ENCODE measurements around the gene ADARB2. TPM values are rescaled to one million over a fixed set of nuclear protein-coding genes. Genes with fewer than 3 reads are reported as not detected.

The ADARB2 gene
- total and polyA plus RNA-seq, 2 experiments from 2014 or later: 0.13 to 0.48 TPM

GRCh38 chr10:1595726-1596125 lies 141.6 kb downstream of the ADARB2 start:
- WGBS (ENCODE audit: low lambda C conversion rate, missing lambda C conversion rate): 84% methylated on average over 5 of the region's 5 CpGs
- no peak overlapping the region for H3K4me3 ChIP-seq
- no peak overlapping the region for H3K27ac ChIP-seq
- no peak overlapping the region for H3K4me2 ChIP-seq
- no peak overlapping the region for H2AFZ ChIP-seq
- TF ChIP-seq, protein P1, sequence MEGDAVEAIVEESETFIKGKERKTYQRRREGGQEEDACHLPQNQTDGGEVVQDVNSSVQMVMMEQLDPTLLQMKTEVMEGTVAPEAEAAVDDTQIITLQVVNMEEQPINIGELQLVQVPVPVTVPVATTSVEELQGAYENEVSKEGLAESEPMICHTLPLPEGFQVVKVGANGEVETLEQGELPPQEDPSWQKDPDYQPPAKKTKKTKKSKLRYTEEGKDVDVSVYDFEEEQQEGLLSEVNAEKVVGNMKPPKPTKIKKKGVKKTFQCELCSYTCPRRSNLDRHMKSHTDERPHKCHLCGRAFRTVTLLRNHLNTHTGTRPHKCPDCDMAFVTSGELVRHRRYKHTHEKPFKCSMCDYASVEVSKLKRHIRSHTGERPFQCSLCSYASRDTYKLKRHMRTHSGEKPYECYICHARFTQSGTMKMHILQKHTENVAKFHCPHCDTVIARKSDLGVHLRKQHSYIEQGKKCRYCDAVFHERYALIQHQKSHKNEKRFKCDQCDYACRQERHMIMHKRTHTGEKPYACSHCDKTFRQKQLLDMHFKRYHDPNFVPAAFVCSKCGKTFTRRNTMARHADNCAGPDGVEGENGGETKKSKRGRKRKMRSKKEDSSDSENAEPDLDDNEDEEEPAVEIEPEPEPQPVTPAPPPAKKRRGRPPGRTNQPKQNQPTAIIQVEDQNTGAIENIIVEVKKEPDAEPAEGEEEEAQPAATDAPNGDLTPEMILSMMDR (IDR thresholded peaks at IDR 0.05; ENCODE audit: poor library complexity): no peak
- TF ChIP-seq EZH2phosphoT487 (IDR thresholded peaks at IDR 0.05; ENCODE audit: low read depth, severe bottlenecking, unreplicated experiment) (no peak), EZH2 (IDR thresholded peaks at IDR 0.05; ENCODE audit: borderline replicate concordance) (no peak)
- peaks cover under 1% of the 10 kb centered on the region for H3K4me1 ChIP-seq (ENCODE audit: insufficient read depth)
- no peaks in the 10 kb centered on the region for H3K36me3 ChIP-seq (replicated peaks; ENCODE audit: insufficient read depth, low read depth)
- H3K79me2 ChIP-seq: no peaks in the 10 kb centered on the region
- no peak for DNase-seq (ENCODE audit: low spot score)
- no peaks in the 10 kb centered on the region for H3K9me3 ChIP-seq (ENCODE audit: low read depth)
- H3K27me3 ChIP-seq: no peaks in the 10 kb centered on the region
- H3K9me2 ChIP-seq (replicated peaks; ENCODE audit: insufficient read depth): no peaks in the 10 kb centered on the region
- no peaks in the 10 kb centered on the region for H4K20me1 ChIP-seq (ENCODE audit: insufficient read depth, poor library complexity, severe bottlenecking)

DNA sequence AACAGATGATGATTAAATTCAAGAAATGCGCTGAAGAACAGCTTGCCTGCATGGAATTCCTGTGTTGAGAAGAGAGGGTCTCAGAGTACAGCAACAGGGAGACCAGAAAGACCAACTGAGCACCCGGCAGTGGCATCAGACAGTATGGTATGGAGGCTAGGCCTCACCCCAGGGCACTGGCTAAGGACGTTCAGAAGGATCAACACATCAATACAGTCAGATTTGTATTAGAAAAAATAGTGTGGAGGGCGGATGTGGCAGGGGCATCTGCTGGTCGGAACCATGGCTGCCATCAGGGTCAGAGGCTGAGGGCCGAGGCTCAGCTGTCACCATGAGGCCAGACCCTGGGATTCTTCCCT lies 142.1 kb downstream of the ADARB2 start:
- Histone ChIP-seq H3K9me3 (ENCODE audit: low read depth) (no peaks in the 10 kb centered on the region), H3K4me3 (no peak overlapping the region), H3K27ac (no peak overlapping the region), H3K36me3 (replicated peaks; ENCODE audit: insufficient read depth, low read depth) (no peaks in the 10 kb centered on the region), H4K20me1 (ENCODE audit: insufficient read depth, poor library complexity, severe bottlenecking) (no peaks in the 10 kb centered on the region), H3K4me1 (ENCODE audit: insufficient read depth) (no peaks in the 10 kb centered on the region), H3K79me2 (no peaks in the 10 kb centered on the region), H3K4me2 (no peak overlapping the region), H3K27me3 (no peaks in the 10 kb centered on the region), H3K9me2 (replicated peaks; ENCODE audit: insufficient read depth) (no peaks in the 10 kb centered on the region), H2AFZ (no peak overlapping the region)
- WGBS (ENCODE audit: low lambda C conversion rate, missing lambda C conversion rate): 87% methylated on average over 6 of the region's 6 CpGs
- no peak for DNase-seq (ENCODE audit: low spot score)
- TF ChIP-seq EZH2phosphoT487 (IDR thresholded peaks at IDR 0.05; ENCODE audit: low read depth, severe bottlenecking, unreplicated experiment) (no peak), EZH2 (IDR thresholded peaks at IDR 0.05; ENCODE audit: borderline replicate concordance) (no peak)
- TF ChIP-seq, protein P1 (IDR thresholded peaks at IDR 0.05; ENCODE audit: poor library complexity): no peak

DNA sequence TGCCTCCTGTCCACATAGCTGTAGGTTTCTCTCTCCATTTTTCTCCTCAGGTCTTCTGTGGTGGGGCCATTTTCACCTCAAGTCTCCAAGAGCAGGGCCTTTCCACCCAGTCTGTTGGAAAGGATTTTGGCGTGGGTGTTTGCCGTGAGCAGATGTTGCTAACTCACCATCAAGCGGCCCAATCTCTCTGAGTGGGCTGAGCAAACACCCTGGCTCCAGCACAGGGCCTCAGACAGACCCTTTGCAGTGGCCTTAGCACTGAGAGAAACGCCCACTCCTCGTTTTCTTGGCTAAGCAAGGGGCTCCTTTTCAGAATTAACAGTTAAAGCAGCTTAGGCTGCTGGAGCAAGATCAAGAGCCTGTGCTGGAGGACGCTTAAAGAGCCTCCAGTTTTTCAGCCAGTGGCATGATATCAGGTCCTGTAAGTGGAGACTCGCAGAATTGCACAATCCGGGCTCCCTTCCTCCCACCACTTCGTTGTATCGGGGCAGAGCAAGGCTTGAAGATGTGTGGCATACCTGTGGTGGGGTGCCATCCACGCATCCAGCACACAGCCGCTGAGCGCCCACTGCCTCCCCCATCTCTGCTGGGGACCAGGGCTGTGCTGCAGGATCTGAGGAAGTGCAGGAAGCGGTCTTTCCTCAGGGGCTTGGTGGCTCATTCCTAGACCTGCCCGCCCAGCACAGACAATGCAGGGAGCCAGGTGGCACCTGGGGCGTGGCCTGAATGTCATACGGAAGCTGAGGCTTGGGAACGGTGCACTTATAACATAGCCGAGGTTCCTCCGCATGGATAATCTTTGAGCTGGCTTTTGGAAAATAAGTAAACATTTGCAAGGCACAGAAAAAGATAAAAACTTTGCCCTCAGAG lies 142.7 kb downstream of the ADARB2 start:
- DNase-seq (ENCODE audit: low spot score): no peak
- no peaks in the 10 kb centered on the region for H3K79me2 ChIP-seq
- H2AFZ ChIP-seq: no peak overlapping the region
- H3K9me2 ChIP-seq (replicated peaks; ENCODE audit: insufficient read depth): no peaks in the 10 kb centered on the region
- H3K4me3 ChIP-seq: no peak overlapping the region
- H3K9me3 ChIP-seq (ENCODE audit: low read depth): no peaks in the 10 kb centered on the region
- H4K20me1 ChIP-seq (ENCODE audit: insufficient read depth, poor library complexity, severe bottlenecking): no peaks in the 10 kb centered on the region
- no peaks in the 10 kb centered on the region for H3K36me3 ChIP-seq (replicated peaks; ENCODE audit: insufficient read depth, low read depth)
- TF ChIP-seq, protein P1 (IDR thresholded peaks at IDR 0.05; ENCODE audit: poor library complexity): no peak
- TF ChIP-seq EZH2 (IDR thresholded peaks at IDR 0.05; ENCODE audit: borderline replicate concordance): no peak
- TF ChIP-seq EZH2phosphoT487 (IDR thresholded peaks at IDR 0.05; ENCODE audit: low read depth, severe bottlenecking, unreplicated experiment): no peak
- no peak overlapping the region for H3K4me2 ChIP-seq
- no peaks in the 10 kb centered on the region for H3K27me3 ChIP-seq
- no peaks in the 10 kb centered on the region for H3K4me1 ChIP-seq (ENCODE audit: insufficient read depth)
- 76% methylated on average over 20 of the region's 20 CpGs for WGBS (ENCODE audit: low lambda C conversion rate, missing lambda C conversion rate)
- H3K27ac ChIP-seq: no peak overlapping the region

All from hepatocyte (in vitro differentiated cells).